Measurements from ENCODE around the gene GOLGA6B.

DNA sequence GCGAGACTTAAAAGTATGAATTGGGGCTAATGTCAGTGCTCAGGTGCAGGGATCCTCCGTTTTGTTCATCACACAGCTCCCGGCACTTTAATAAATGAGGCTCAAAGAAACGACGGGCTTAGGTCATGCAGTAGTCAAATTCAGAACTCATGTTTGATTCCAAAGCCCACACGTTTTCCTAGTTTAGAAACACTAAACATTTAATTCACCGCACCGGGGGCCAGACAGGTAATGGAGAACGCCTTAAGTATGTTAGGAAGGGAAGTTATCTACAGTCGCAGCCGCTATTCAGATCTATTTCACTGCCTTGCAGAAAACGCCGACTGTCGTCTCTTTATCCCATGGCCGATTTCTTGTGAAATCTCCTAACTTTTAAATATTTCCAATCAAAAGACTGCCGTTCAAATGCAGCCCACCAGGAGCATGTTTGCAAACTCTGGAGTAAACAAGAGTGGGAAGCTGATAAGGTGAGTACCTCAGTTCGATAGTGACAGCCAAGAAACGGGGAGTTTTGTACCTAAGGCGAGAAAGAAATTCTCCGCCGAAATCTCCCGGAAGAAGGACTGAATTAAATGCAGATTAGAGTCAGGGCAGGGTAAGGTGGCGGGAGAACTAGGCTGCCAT lies 30.9 kb downstream of the GOLGA6B start:
- no peak for TF ChIP-seq POLR2A (IDR thresholded peaks at IDR 0.05)
- TF ChIP-seq, protein P1, sequence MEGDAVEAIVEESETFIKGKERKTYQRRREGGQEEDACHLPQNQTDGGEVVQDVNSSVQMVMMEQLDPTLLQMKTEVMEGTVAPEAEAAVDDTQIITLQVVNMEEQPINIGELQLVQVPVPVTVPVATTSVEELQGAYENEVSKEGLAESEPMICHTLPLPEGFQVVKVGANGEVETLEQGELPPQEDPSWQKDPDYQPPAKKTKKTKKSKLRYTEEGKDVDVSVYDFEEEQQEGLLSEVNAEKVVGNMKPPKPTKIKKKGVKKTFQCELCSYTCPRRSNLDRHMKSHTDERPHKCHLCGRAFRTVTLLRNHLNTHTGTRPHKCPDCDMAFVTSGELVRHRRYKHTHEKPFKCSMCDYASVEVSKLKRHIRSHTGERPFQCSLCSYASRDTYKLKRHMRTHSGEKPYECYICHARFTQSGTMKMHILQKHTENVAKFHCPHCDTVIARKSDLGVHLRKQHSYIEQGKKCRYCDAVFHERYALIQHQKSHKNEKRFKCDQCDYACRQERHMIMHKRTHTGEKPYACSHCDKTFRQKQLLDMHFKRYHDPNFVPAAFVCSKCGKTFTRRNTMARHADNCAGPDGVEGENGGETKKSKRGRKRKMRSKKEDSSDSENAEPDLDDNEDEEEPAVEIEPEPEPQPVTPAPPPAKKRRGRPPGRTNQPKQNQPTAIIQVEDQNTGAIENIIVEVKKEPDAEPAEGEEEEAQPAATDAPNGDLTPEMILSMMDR (IDR thresholded peaks at IDR 0.05) = no peak

Data from thyroid gland (tissue), 4 donors.